ENCODE measurements around the gene SEMA3F.

DNA sequence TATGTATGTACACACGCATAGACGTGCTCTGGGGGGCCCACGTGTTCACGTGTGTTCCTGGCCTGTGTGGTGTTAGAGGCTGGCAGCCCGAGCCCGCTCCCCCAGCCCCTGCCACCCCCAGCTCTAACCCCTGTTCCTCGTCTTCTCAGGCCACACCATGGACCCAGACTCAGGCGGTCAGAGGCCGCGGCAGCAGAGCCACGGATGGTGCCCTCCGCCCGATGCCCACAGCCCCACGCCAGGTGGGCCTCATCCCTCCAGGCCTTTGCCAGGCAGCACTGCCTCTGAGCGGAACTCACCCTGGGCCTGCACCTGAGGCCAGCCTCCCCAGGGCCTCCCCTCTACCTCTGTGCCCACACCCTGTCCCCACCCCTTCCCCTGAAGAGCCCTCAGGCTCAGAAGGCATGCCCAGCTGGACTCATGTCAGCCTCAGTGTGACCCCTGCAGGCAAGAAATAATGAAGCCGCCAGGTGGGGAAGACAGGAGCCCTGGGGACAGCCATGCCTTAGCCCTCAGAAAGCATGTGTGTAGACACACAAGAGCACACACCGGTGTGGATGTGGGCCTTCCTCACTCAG lies 19.9 kb downstream of the SEMA3F start:
- no peak for TF ChIP-seq CTCF (IDR thresholded peaks at IDR 0.05)
- TF ChIP-seq POLR2AphosphoS5 (IDR thresholded peaks at IDR 0.05; ENCODE audit: low read depth, low read length) = no peak
- TF ChIP-seq, protein P1, sequence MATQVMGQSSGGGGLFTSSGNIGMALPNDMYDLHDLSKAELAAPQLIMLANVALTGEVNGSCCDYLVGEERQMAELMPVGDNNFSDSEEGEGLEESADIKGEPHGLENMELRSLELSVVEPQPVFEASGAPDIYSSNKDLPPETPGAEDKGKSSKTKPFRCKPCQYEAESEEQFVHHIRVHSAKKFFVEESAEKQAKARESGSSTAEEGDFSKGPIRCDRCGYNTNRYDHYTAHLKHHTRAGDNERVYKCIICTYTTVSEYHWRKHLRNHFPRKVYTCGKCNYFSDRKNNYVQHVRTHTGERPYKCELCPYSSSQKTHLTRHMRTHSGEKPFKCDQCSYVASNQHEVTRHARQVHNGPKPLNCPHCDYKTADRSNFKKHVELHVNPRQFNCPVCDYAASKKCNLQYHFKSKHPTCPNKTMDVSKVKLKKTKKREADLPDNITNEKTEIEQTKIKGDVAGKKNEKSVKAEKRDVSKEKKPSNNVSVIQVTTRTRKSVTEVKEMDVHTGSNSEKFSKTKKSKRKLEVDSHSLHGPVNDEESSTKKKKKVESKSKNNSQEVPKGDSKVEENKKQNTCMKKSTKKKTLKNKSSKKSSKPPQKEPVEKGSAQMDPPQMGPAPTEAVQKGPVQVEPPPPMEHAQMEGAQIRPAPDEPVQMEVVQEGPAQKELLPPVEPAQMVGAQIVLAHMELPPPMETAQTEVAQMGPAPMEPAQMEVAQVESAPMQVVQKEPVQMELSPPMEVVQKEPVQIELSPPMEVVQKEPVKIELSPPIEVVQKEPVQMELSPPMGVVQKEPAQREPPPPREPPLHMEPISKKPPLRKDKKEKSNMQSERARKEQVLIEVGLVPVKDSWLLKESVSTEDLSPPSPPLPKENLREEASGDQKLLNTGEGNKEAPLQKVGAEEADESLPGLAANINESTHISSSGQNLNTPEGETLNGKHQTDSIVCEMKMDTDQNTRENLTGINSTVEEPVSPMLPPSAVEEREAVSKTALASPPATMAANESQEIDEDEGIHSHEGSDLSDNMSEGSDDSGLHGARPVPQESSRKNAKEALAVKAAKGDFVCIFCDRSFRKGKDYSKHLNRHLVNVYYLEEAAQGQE (IDR thresholded peaks at IDR 0.05; ENCODE audit: insufficient read depth in 1 of 2, low read depth in 2 of 2, low read length in 1 of 2) = no peak
